Choroid plexus epithelial cell (primary cell): ENCODE results near the gene CYP2C8.

ENCODE experiments used
- DNase-seq: peaks from one replicate; pipeline ENCODE4 v3.0.0-alpha.2; 2010; ENCODE audit warnings: low read depth
- H3K4me3 ChIP-seq: 2 replicates; pipeline ENCODE4 v1.5.1; 2011; ENCODE audit warnings: low read depth, mild to moderate bottlenecking, control low read depth, low read length, moderate library complexity
- TF ChIP-seq, protein P1 (sequence below): conservative IDR thresholded peaks from 2 replicates; pipeline ENCODE4 v1.5.1; 2011; ENCODE audit warnings: low read depth, mild to moderate bottlenecking, control low read depth, inconsistent platforms, low read length, moderate library complexity

Gene CYP2C8

DNA sequence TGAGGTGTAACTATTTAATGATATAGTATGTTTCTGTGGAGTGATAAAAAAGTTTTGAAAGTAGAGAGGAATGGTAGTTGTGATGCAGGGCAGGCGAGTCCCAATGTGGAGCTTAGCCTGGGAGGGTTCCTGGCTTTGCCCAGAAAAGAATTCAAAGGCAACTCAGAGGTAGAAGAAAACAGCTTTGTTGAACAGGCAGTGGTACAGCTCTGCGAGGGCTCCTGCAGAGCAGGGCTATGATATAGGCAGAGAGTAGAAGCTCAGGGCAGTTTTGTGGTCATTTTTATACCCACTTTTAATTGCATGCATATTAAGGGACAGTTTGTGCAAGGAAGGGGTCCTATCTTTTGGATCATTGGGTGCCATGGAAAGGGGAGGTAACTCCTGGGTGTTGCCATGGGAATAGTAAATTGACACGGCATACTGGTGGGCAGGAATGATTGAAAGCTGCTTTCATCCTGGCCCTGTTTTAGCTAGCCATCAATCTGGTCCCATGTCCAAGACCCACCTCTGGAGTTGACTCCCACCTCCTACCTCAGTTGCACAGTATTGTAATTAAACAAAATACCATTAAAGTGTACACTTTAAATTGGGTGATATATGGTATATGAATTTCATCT lies 12.4 kb downstream of the CYP2C8 start:
- TF ChIP-seq, protein P1, sequence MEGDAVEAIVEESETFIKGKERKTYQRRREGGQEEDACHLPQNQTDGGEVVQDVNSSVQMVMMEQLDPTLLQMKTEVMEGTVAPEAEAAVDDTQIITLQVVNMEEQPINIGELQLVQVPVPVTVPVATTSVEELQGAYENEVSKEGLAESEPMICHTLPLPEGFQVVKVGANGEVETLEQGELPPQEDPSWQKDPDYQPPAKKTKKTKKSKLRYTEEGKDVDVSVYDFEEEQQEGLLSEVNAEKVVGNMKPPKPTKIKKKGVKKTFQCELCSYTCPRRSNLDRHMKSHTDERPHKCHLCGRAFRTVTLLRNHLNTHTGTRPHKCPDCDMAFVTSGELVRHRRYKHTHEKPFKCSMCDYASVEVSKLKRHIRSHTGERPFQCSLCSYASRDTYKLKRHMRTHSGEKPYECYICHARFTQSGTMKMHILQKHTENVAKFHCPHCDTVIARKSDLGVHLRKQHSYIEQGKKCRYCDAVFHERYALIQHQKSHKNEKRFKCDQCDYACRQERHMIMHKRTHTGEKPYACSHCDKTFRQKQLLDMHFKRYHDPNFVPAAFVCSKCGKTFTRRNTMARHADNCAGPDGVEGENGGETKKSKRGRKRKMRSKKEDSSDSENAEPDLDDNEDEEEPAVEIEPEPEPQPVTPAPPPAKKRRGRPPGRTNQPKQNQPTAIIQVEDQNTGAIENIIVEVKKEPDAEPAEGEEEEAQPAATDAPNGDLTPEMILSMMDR = no peak
- no peak overlapping the region for H3K4me3 ChIP-seq
- no peak for DNase-seq

DNA sequence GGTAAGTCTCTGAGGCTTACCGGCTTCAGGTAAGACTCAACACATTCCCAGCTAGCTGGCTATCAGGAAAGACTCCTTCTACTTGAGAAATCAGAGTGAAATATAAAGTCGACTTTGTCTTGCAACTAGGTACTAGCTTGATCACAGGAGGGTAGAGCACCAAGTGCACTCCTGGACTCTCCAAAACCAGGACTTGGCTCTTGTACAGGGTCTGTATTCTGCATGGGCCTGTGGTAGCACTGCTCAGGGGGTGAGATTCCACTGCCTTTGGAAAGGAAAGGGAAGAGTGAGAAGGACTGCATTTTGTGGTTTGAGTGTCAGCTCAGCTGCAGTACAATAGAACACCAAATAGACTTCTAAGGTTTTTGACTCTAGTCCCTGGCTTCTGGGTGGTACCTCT lies 19.4 kb downstream of the CYP2C8 start:
- no peak overlapping the region for H3K4me3 ChIP-seq
- TF ChIP-seq, protein P1 = no peak
- no peak for DNase-seq

DNA sequence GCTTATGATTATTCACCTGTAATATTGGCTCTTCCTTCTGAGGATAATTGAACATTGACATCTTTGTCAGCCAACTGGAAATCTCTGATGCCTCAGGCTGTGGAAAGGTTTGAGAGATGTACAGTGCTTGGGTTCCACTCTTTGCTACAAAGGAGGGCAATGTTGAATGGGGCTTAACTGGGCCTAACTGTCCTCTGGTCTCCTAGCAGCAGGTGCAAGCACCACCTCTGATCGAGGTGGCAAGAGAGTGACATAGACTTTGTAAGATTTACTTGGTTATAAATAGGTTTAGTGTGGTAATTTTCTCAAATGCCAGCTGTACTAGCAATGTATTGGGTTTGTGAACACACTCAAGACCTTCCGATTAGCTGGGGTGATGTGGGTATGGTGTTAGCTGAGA lies 21.1 kb downstream of the CYP2C8 start:
- no peak overlapping the region for H3K4me3 ChIP-seq
- no peak for DNase-seq
- TF ChIP-seq, protein P1 = no peak

DNA sequence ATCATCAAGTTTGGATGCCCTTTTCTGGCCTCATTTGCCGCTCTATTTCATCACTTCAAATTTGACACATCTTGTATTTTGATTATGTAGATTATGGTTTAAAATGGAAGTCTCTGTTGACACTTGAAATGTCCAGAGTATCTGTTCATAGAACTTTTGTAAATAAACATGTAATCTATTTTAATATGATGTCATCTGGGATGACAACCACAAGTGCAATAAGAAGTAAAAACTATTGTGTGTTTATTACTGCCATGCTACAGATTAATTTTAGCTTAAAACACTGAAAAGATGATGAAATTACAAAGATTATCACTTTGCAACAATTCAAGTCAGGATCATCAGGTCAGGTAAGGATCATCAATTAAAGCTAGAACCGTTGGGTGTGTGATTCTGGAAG lies 30.0 kb downstream of the CYP2C8 start:
- DNase-seq = no peak
- H3K4me3 ChIP-seq = no peak overlapping the region
- TF ChIP-seq, protein P1 = no peak

DNA sequence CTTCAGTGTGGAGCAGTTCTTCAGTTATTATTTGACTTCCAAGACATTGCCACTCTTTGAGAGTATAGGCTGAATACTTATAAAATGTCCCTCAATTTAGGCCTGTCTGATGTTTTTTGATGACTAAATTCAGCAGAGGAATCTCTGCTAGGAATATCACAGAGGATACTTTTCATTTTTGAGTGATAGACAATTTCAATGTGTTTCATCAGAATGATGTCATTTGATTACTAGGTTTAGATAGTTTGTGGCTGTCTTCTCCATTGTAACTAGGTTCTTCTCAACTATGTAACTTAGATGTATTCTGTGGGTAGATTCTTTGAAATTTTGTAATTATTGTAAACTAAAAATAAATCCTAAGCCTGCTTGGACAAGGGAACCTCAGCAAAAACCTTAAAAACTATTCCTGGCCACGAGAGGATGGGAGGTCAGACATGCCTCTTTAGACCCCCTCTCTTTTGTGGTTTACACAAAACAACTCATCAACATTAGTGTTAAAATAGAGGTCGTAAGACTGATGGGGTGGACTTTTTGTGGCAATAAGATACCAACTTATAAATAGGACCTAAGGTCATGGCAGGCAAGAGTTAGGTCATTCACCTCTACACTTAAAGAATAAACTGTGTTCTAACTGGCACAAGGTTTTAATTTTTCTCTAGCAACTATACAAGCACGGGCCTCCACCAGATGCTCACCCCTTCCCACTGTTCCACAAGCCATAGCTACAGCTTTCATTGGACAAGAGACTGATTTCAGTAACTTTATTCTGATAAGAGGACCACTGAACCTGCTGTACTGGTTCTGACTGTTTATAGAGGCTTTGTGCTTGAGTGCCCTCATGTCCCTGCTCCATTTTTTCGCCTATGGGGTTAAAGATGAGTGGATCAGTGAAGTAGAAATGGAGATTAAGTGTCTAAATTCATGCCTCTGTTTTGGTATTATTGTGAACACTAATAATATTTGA lies 33.7 kb downstream of the CYP2C8 start:
- no peak overlapping the region for H3K4me3 ChIP-seq

DNA sequence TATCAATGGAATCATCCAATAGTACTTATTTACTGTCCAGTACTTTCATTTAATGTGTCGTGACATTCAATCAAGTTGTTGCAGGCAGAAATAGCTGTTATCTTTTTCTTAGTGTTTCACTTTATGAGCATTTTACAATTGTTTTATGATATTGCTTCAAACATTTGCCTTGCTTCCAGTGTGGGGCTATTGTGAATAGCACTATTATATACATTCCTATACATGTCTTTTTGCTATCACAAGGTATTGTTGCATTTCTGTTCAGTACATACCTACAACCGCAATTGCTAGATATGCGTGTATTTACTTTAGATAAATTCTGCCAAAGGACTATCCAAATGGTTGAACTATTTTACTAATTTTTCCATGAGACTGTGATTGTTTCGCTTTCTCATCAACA lies 34.9 kb downstream of the CYP2C8 start:
- H3K4me3 ChIP-seq = no peak overlapping the region
- TF ChIP-seq, protein P1 = no peak
- DNase-seq = no peak

More for the DNA sequence above, 33.7 kb downstream of the CYP2C8 start:
- TF ChIP-seq, protein P1 = no peak
- DNase-seq = no peak

DNA sequence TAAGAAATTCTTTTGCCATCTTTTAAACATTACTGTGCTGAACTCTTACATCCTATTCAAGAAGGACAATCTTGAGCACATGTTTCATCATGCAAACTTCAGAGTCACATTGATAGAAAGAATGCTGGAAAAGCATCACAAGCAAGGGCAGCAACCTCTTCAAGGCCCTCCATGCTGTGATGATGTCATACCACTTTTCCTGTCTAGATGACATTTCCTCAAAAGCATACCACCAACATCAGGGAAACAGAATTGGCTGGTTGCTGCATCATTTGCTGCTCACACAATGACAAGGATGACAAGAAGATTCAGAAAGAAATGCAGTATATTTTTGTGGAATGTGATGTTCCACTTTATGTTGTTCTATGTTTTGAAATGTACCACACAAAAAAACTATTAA lies 37.6 kb downstream of the CYP2C8 start:
- DNase-seq = no peak
- TF ChIP-seq, protein P1 = no peak
- no peak overlapping the region for H3K4me3 ChIP-seq
